GM12878 (cell line): ENCODE results near the gene ZBTB7B. TPM values are rescaled to one million over a fixed set of nuclear protein-coding genes. Genes with fewer than 3 reads are reported as not detected.

Experiments used
- CBFB ChIP-seq: IDR thresholded peaks from 2 replicates; pipeline ENCODE4 v1.6.1; 2016; ENCODE audit warnings: antibody characterized with exemption, low read depth
- CHD1 ChIP-seq: IDR thresholded peaks from 2 replicates; pipeline ENCODE4 v1.6.1; 2012; ENCODE audit warnings: low read depth, low read length, improper control_type of control experiment
- ELK1 ChIP-seq: IDR thresholded peaks from 2 replicates; pipeline ENCODE4 v1.6.1; 2012; ENCODE audit warnings: low read depth, low read length, improper control_type of control experiment
- EP300 ChIP-seq, 2 experiments: fragments of 150-350 bp in 1 of 2; IDR thresholded peaks; 2 replicates each; pipeline ENCODE4 v1.6.1; 2011 to 2012; ENCODE audit warnings: low read depth in 2 of 2, low read length in 2 of 2, borderline replicate concordance in 1 of 2, improper control_type of control experiment in 1 of 2, inconsistent platforms in 1 of 2; ENCODE audit not compliant: control insufficient read depth in 1 of 2
- FOXM1 ChIP-seq: IDR thresholded peaks from 2 replicates; pipeline ENCODE4 v1.6.1; 2012; ENCODE audit warnings: low read depth, mild to moderate bottlenecking, inconsistent platforms, low read length, moderate library complexity
- JUND ChIP-seq: IDR thresholded peaks from 2 replicates; pipeline ENCODE4 v1.6.1; 2012; ENCODE audit warnings: low read depth, mild to moderate bottlenecking, low read length, improper control_type of control experiment, moderate library complexity
- MYC ChIP-seq: IDR thresholded peaks from 2 replicates; pipeline ENCODE4 v1.6.1; 2011; ENCODE audit warnings: mild to moderate bottlenecking, low read length, moderate library complexity, inconsistent platforms; ENCODE audit not compliant: insufficient read depth, insufficient replicate concordance, insufficient read length, severe bottlenecking
- NBN ChIP-seq: fragments of 450-650 bp; IDR thresholded peaks from 2 replicates; pipeline ENCODE4 v1.6.1; 2016
- POLR2AphosphoS5 ChIP-seq: IDR thresholded peaks from 2 replicates; pipeline ENCODE4 v1.6.1; 2011; ENCODE audit warnings: mild to moderate bottlenecking, low read length, inconsistent platforms
- RELA ChIP-seq: fragments of 450-650 bp; IDR thresholded peaks from 2 replicates; pipeline ENCODE4 v1.8.0; 2014; ENCODE audit warnings: borderline replicate concordance; ENCODE audit not compliant: partially characterized antibody
- RELB ChIP-seq: fragments of 450-650 bp; IDR thresholded peaks from 2 replicates; pipeline ENCODE4 v1.6.1; 2017; ENCODE audit warnings: low read depth, mild to moderate bottlenecking, moderate library complexity
- SIX5 ChIP-seq: IDR thresholded peaks from 2 replicates; pipeline ENCODE4 v1.6.1; 2011; ENCODE audit warnings: mild to moderate bottlenecking, low read depth, low read length, moderate library complexity; ENCODE audit not compliant: severe bottlenecking
- SMAD5 ChIP-seq: IDR thresholded peaks from 2 replicates; pipeline ENCODE4 v1.6.1; 2016; ENCODE audit warnings: antibody characterized with exemption, low read depth
- SREBF1 ChIP-seq: IDR thresholded peaks from 2 replicates; pipeline ENCODE4 v1.6.1; 2012; ENCODE audit warnings: mild to moderate bottlenecking, low read length
- TBL1XR1 ChIP-seq: IDR thresholded peaks from 2 replicates; pipeline ENCODE4 v1.6.1; 2012; ENCODE audit warnings: low read depth, low read length, improper control_type of control experiment
- ZBED1 ChIP-seq: IDR thresholded peaks from 2 replicates; pipeline ENCODE4 v1.6.1; 2016; ENCODE audit warnings: borderline replicate concordance
- ZBTB33 ChIP-seq: fragments of 450-650 bp; IDR thresholded peaks from 2 replicates; pipeline ENCODE4 v1.6.1; 2017; ENCODE audit warnings: mild to moderate bottlenecking
- ZNF207 ChIP-seq: fragments of 450-650 bp; IDR thresholded peaks from 2 replicates; pipeline ENCODE4 v1.6.1; 2014; ENCODE audit warnings: antibody characterized with exemption, mild to moderate bottlenecking, borderline replicate concordance
- polyA plus RNA-seq, 11 experiments: library from polyadenylated mRNA; depleted of rRNA in 4 of 11; unstranded in 6 of 11; stranded (reverse) in 5 of 11; fragments of >200 nt; fragmentation: Nextera tagmentation in 4 of 11; fragmentation: Illumina TruSeq in 1 of 11; extraction: Ambion mirVana in 4 of 11; extraction: Trizol in 1 of 11; gene quantifications; 1 replicate in 1 of 11; 2 replicates in 10 of 11; pipeline versions ENCODE4 v1.2.1 to v1.2.3, GENCODE V29; 2011 to 2016; ENCODE audit warnings: inconsistent platforms in 2 of 11, missing spikeins in 2 of 11, low read depth in 1 of 11
- total RNA-seq, 4 experiments: library from RNA; depleted of rRNA in 3 of 4; stranded (reverse); fragments of >200 nt in 3 of 4; fragmentation: Illumina TruSeq in 1 of 4; extraction: Trizol in 1 of 4; gene quantifications; 2 replicates each; pipeline versions ENCODE4 v1.2.1 to v1.2.3, GENCODE V29; 2013 to 2021
- TF ChIP-seq, protein P1 (sequence below): fragments of 450-650 bp; IDR thresholded peaks from 2 replicates; pipeline ENCODE4 v1.6.1; 2014; ENCODE audit warnings: mild to moderate bottlenecking
- TF ChIP-seq, protein P2 (sequence below): fragments of 450-650 bp; IDR thresholded peaks from 2 replicates; pipeline ENCODE4 v1.6.1; 2018; ENCODE audit warnings: borderline replicate concordance, mild to moderate bottlenecking; ENCODE audit not compliant: partially characterized antibody

Gene ZBTB7B
- total and polyA plus RNA-seq, 10 of the 15 experiments (the other 5 are each of a cell fraction or from before 2014, with no cell fraction given), result 0.11 to 44.9 (median 11.3) TPM

DNA sequence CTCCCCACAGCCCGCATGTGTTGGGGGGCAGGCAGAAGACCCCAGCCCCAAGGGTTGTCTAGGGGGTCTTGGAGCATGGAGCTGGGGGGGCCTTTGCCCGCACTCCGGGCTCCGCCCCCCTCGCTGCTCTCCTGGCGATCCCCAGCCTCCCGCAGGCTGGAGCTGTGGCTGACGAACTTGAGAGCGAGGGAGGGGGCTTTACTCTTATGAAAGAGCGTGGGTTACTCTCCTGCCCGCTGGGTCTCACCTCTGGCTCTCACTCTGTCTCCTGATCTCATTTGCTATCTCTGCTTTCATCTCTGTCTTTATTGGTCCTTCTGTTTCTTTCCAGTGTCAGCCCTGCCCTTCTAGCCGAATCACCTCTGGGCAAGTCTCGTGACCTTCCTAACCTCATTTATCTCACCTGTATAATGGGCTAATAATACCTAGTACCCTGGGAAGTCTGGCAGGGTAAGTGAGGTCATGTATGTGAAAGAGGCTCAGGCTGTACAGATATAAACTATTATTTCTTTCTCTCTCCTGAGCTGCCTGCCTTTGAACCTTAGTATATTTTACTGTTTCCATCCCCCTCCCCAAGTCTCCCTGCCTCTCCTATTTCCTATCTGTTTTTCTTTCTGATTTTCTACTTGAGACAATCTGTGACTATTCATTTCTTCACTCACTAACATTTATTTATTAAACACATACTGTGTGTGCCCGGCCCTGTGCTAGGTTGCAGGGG is 61.7 kb downstream of the ZBTB7B start (continued):
- TF ChIP-seq, protein P1, sequence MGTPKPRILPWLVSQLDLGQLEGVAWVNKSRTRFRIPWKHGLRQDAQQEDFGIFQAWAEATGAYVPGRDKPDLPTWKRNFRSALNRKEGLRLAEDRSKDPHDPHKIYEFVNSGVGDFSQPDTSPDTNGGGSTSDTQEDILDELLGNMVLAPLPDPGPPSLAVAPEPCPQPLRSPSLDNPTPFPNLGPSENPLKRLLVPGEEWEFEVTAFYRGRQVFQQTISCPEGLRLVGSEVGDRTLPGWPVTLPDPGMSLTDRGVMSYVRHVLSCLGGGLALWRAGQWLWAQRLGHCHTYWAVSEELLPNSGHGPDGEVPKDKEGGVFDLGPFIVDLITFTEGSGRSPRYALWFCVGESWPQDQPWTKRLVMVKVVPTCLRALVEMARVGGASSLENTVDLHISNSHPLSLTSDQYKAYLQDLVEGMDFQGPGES, result no peak
- TF ChIP-seq CHD1, result no peak
- no peak for TF ChIP-seq CBFB
- TF ChIP-seq SIX5, result no peak
- TF ChIP-seq FOXM1, result no peak
- no peak for TF ChIP-seq RELA
- TF ChIP-seq RELB, result peak; percentile 18; the same call in 1 of the 2 replicates
- TF ChIP-seq ELK1, result no peak
- TF ChIP-seq ZBED1, result no peak
- no peak for TF ChIP-seq EP300 (IDR thresholded peaks at IDR 0.05; ENCODE audit: borderline replicate concordance in 1 of 2, control insufficient read depth in 1 of 2, low read depth in 2 of 2, low read length in 2 of 2)
- TF ChIP-seq ZBTB33, result no peak
- no peak for TF ChIP-seq SREBF1
- TF ChIP-seq JUND, result no peak
- TF ChIP-seq POLR2AphosphoS5, result no peak
- TF ChIP-seq, protein P2, sequence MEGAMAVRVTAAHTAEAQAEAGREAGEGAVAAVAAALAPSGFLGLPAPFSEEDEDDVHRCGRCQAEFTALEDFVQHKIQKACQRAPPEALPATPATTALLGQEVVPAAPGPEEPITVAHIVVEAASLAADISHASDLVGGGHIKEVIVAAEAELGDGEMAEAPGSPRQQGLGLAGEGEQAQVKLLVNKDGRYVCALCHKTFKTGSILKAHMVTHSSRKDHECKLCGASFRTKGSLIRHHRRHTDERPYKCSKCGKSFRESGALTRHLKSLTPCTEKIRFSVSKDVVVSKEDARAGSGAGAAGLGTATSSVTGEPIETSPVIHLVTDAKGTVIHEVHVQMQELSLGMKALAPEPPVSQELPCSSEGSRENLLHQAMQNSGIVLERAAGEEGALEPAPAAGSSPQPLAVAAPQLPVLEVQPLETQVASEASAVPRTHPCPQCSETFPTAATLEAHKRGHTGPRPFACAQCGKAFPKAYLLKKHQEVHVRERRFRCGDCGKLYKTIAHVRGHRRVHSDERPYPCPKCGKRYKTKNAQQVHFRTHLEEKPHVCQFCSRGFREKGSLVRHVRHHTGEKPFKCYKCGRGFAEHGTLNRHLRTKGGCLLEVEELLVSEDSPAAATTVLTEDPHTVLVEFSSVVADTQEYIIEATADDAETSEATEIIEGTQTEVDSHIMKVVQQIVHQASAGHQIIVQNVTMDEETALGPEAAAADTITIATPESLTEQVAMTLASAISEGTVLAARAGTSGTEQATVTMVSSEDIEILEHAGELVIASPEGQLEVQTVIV, result no peak
- TF ChIP-seq NBN, result peak; percentile 44
- TF ChIP-seq TBL1XR1, result no peak
- TF ChIP-seq ZNF207, result no peak
- no peak for TF ChIP-seq SMAD5
- TF ChIP-seq MYC, result no peak
